Mammary epithelial cell (primary cell): ENCODE results near the gene FMNL3.

Source experiments
- EZH2 ChIP-seq: IDR thresholded peaks from 2 replicates; pipeline ENCODE4 v1.6.1; 2012; ENCODE audit warnings: low read length, inconsistent platforms, borderline replicate concordance
- TF ChIP-seq, protein P1 (sequence below), 2 donors: IDR thresholded peaks in 1 of 2; conservative IDR thresholded peaks in 1 of 2; 2 replicates each; pipeline ENCODE4 v1.5.1; 2011 to 2012; ENCODE audit warnings: inconsistent platforms in 2 of 2, low read length in 2 of 2, mild to moderate bottlenecking in 2 of 2, control low read depth in 1 of 2, low read depth in 1 of 2; ENCODE audit not compliant: insufficient read depth in 1 of 2; ENCODE audit errors: extremely low read depth in 1 of 2

DNA sequence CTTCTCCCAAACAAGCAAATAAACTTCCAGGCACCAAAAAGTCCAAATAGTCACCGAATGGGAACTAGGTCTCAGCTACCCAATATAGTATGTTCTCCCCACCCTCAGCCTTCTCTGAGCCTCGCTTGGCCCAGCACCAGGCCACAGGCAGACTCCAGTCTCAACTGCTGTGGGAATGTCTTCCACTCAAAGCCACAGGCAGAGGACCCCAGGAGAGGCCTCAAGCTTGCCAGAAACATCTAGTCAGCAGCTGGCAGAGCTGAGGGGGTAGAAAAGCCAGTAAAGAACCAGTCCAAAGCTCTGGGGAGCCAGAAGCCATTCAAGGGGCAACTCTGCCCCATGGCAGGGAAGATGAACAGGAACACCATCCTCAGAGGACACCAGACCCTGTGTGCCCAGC, 41.8 kb downstream of the FMNL3 start:
- TF ChIP-seq, protein P1, sequence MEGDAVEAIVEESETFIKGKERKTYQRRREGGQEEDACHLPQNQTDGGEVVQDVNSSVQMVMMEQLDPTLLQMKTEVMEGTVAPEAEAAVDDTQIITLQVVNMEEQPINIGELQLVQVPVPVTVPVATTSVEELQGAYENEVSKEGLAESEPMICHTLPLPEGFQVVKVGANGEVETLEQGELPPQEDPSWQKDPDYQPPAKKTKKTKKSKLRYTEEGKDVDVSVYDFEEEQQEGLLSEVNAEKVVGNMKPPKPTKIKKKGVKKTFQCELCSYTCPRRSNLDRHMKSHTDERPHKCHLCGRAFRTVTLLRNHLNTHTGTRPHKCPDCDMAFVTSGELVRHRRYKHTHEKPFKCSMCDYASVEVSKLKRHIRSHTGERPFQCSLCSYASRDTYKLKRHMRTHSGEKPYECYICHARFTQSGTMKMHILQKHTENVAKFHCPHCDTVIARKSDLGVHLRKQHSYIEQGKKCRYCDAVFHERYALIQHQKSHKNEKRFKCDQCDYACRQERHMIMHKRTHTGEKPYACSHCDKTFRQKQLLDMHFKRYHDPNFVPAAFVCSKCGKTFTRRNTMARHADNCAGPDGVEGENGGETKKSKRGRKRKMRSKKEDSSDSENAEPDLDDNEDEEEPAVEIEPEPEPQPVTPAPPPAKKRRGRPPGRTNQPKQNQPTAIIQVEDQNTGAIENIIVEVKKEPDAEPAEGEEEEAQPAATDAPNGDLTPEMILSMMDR (conservative IDR thresholded peaks at IDR 0.05 in 1 of 2, IDR thresholded peaks at IDR 0.05 in 1 of 2; ENCODE audit: extremely low read depth in 1 of 2, insufficient read depth in 1 of 2, low read depth in 1 of 2, low read length in 2 of 2) = no peak
- no peak for TF ChIP-seq EZH2
